AG04450 (cell line): Measurements from ENCODE around the gene SH3RF3. TPM values are rescaled to one million over a fixed set of nuclear protein-coding genes. Genes with fewer than 3 reads are reported as not detected.

Source experiments
- CTCF ChIA-PET: fragments of 300-600, 350-600 bp; formaldehyde crosslinking; extraction: SDS; loops from one replicate; lab custom pipeline; 2022; ENCODE audit warnings: antibody characterized with exemption, inconsistent platforms; lab: Charles Lee
- POLR2A ChIA-PET: fragments of 350-600 bp; formaldehyde crosslinking; extraction: SDS; loops from one replicate; lab custom pipeline; 2021; ENCODE audit warnings: antibody characterized with exemption, inconsistent platforms; lab: Yijun Ruan, JAX
- DNase-seq: peaks from one replicate; pipeline ENCODE4 v3.0.0-alpha.2; 2011; ENCODE audit warnings: low read depth, low spot score
- H3K27ac ChIP-seq: one replicate; pipeline ENCODE4 v1.5.1; 2012; ENCODE audit warnings: low read depth, low read length, control low read depth
- H3K27me3 ChIP-seq: one replicate; pipeline ENCODE4 v1.6.0; 2012; ENCODE audit warnings: low read length; ENCODE audit not compliant: control insufficient read depth, insufficient read depth
- H3K4me3 ChIP-seq: 2 replicates; pipeline ENCODE4 v1.5.1; 2011; ENCODE audit warnings: mild to moderate bottlenecking, low read depth, low read length, control low read depth
- H3K9me3 ChIP-seq: 2 replicates; pipeline ENCODE4 v1.5.1; 2012; ENCODE audit warnings: low read length; ENCODE audit not compliant: control insufficient read depth, insufficient read depth
- polyA plus RNA-seq: library from polyadenylated mRNA; depleted of rRNA; stranded (reverse); fragments of >200 nt; gene quantifications from 2 replicates; pipeline ENCODE4 v1.2.3, GENCODE V29; 2011
- TF ChIP-seq, protein P1 (sequence below): IDR thresholded peaks from 2 replicates; pipeline ENCODE4 v1.5.1; 2011; ENCODE audit warnings: low read depth, low read length, control low read depth, inconsistent platforms

The SH3RF3 gene
- polyA plus RNA-seq, 1 experiment = 5.7 TPM

DNA sequence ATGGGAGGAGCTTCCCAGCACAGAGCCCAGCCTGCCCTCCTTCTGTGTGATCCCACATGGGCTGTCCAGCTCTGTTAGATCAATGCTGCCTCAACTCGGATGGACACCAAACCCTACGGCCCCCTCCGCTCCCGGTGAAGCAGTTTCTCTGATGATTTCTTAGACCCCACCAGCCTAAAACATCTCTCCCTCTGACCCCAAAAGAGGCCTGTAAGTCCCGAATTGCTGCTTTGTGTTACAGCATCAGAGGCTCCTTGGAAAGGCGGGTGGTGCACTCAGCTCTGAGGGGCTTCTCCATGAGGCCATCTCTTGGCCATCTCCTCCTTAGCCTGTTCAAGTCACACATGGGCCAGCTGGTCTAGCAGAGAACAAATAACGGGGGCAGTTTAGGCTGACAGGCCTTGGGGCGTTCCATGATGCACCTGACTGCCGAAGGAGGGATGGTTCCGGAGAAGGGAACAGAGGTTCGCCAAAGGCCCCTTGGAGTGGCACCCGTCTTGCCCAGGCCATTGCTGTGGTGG is 240.7 kb downstream of the SH3RF3 start:
- no peak for DNase-seq
- ChIA-PET CTCF (interaction anchor here (1.4 kb wide), 1 partner anchor 141 kb away, joined by 4 read pairs; no protein-coding TSS in a partner anchor), POLR2A (no interaction called here)
- no peak overlapping the region for H3K27ac ChIP-seq
- TF ChIP-seq, protein P1, sequence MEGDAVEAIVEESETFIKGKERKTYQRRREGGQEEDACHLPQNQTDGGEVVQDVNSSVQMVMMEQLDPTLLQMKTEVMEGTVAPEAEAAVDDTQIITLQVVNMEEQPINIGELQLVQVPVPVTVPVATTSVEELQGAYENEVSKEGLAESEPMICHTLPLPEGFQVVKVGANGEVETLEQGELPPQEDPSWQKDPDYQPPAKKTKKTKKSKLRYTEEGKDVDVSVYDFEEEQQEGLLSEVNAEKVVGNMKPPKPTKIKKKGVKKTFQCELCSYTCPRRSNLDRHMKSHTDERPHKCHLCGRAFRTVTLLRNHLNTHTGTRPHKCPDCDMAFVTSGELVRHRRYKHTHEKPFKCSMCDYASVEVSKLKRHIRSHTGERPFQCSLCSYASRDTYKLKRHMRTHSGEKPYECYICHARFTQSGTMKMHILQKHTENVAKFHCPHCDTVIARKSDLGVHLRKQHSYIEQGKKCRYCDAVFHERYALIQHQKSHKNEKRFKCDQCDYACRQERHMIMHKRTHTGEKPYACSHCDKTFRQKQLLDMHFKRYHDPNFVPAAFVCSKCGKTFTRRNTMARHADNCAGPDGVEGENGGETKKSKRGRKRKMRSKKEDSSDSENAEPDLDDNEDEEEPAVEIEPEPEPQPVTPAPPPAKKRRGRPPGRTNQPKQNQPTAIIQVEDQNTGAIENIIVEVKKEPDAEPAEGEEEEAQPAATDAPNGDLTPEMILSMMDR = no peak
- no peaks in the 10 kb centered on the region; the same call in 1 of the 2 replicates for H3K9me3 ChIP-seq
- no peaks in the 10 kb centered on the region for H3K27me3 ChIP-seq
- no peak overlapping the region for H3K4me3 ChIP-seq

DNA sequence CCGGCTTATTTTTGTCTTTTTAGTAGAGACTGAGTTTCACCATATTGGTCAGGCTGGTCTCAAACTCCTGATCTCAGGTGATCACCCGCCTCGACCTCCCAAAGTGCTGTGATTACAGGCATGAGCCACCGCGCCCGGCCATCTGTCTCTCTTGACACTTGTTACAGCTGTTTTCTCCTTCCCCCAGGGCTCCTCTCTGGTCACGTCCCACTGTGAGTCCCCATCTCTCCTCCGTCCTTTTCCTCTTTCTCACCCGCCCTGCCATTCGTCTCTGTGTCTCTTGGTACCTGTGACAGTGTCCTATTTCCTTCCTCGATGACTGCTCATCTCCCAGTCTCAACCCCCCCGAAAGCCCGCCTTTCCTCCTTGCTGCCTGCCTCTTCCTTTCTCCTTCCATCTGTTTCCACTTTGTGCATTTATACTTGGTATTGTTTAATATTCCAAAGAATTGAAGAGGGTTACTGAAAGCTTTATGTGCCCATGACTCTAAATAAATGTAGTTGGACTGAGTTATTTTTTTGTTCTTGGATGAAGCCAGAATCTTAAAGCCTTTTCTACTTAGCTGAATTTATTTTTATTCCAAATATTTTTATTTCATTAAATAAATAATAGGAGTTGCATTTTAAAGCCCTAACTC is 241.5 kb downstream of the SH3RF3 start:
- POLR2A ChIA-PET = no interaction called here
- no peaks in the 10 kb centered on the region for H3K27me3 ChIP-seq
- no peak overlapping the region for H3K27ac ChIP-seq
- CTCF ChIA-PET = interaction anchor here (1.4 kb wide), 1 partner anchor 140 kb away, joined by 4 read pairs; no protein-coding TSS in a partner anchor
- no peaks in the 10 kb centered on the region; the same call in 1 of the 2 replicates for H3K9me3 ChIP-seq
- H3K4me3 ChIP-seq = no peak overlapping the region
- no peak for DNase-seq
- TF ChIP-seq, protein P1 = no peak

DNA sequence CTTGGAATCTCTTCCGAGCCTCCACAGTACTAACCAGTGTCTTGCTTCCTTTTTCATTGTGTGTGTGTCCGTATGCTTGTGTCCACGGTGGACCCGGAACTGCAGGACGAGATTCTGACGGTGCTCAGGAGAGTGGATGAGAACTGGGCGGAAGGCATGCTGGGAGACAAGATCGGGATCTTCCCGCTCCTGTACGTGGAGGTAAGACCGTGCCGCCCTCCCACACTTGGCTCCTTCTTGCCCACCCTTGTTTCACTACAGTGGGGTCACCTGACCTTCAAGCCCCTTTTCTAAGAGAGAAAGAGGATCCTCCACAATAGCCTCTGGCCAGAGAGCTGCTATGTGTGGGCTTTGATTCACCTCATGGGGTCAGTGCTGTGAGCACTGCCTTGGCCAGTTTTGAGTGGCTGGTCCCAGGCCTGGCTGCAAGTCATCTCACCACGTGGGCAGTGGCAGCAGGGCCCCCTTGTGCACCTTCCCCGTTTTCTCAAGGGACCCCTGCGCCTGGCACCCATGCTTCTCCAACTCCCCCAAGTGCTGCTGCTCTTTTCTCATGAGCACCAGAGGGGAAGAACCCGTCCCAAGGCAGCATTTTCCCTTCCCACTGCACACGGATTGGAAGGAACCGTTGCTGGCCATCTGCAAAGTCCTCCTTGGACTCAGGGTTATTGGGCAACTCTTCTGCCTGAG is 242.6 kb downstream of the SH3RF3 start:
- ChIA-PET CTCF (interaction anchor here (0.6 kb wide), 1 partner anchor 14 kb away, joined by 3 read pairs; no protein-coding TSS in a partner anchor), POLR2A (no interaction called here)
- Histone ChIP-seq H3K27me3 (no peaks in the 10 kb centered on the region), H3K27ac (no peak overlapping the region), H3K4me3 (no peak overlapping the region), H3K9me3 (no peaks in the 10 kb centered on the region; the same call in 1 of the 2 replicates)
- TF ChIP-seq, protein P1 = no peak
- no peak for DNase-seq

DNA sequence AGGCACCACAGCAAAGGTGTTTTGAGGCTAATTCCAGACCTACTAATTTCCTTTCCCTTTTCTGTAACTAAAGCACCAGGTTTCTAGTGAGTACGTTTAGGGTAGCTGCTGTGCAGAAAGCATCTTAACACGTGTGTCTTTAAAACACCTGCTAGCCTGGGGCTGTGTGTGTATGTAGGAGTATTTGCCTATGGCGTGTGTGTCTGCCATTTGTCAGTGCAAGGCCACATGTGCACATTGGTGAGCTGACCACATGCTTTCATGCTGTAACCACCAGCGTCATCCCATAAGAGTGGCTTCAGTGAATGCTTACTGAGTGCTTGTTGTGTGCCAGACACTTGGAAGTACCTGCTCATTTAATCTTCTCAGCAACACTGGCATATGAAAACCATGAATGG is 243.2 kb downstream of the SH3RF3 start:
- Histone ChIP-seq H3K4me3 (no peak overlapping the region), H3K9me3 (no peaks in the 10 kb centered on the region; the same call in 1 of the 2 replicates), H3K27ac (no peak overlapping the region), H3K27me3 (no peaks in the 10 kb centered on the region)
- TF ChIP-seq, protein P1 = no peak
- ChIA-PET POLR2A (no interaction called here), CTCF (no interaction called here)
- DNase-seq = no peak

DNA sequence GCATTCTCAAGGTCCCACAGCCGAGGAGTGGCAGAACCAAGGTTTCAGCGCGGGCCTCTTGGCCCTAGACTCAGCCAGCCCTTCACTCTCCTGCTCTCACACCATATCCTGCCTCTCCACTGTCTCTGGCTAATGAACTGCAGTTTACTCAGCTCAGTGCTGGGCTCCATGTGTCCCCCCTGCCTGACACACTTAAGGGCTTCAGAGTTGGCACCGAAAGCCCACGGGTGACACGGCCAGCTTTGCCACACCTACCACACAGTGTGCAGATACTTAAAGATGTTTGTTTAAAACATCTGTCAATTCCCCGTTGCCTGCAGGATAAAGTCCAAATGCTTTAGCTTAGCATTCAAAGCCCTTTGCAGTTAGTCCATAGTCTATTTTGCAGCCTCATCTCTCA is 243.6 kb downstream of the SH3RF3 start:
- H3K9me3 ChIP-seq = no peaks in the 10 kb centered on the region; the same call in 1 of the 2 replicates
- no peak overlapping the region for H3K27ac ChIP-seq
- ChIA-PET POLR2A (no interaction called here), CTCF (no interaction called here)
- TF ChIP-seq, protein P1 = no peak
- no peak for DNase-seq
- no peaks in the 10 kb centered on the region for H3K27me3 ChIP-seq
- no peak overlapping the region for H3K4me3 ChIP-seq
